ENCODE data around the gene MRPL49.
A peak's percentile ranks its signal among the peaks of the same experiment; 100 is the strongest.
"Not testable (repeated sequence)": the region's sequence is repeated elsewhere in the genome, so short reads cannot be mapped to it uniquely, and the experiment has no call there.

Gene MRPL49

DNA sequence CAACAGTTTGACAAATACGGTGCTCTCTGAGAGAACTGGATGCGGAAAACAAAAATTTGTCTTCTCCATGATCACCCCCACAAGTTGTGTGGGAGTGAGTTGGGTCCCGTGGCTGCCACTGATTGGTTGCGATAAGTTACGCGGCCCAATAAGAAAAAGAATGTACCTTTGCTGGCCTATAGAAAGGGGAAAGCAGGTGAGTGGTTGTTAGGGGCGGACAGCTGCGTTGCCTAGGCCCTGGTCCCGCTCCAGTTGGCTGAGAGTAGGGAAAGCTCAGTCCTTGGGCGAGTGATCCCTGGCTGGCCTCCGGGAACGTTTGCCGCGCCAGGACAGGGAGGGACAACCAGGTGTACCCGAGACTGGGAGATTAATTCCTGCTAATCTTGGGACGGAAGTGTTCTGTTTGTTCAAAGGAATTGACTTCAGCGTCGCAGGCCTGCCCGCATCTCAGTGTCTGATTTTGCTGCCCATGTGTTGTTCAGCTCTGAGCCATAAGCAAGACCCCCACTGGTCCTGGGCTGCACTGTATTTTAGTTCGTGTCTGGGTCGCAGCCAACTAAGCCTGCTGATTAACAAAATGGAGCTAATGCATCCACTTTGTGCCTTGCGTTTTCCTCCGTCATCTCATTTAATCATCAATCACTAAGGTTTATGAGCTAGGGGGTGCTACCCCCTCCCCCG lies 13.0 kb downstream of the MRPL49 start:
- peak; percentile 99 for DNase-seq

- no peak for DNase-seq
Measured at GRCh38 chr11:65135633-65136145, 13.6 kb downstream of the MRPL49 start.

DNA sequence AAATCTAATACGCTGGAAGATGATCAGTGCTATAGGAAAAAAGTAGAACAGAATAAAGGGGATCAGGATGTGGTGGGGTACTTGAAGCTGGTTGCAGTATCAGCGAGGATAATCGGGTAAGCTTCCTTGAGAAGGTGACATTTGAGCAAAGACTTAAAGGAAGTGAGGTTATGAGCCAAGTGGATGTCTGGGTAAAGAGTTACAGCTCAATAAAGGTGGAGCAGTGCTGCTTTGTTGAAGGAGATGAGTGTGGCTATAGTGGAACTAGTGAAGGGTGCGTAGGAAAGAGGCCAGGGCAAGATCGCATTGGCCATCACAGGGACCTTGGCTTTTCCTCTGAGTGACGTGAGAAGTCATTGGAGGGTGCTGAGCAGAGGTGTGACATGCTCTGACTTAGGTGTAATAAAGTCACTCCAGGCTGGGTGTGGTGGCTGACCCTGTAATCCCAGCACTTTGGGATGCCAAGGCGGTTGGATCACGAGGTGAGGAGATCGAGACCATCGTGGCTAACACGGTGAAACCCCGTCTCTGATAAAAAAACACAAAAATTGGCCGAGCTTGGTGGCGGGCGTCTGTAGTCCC lies 14.5 kb downstream of the MRPL49 start:
- no peak for DNase-seq

GRCh38 chr11:65141896-65142494 lies 19.9 kb downstream of the MRPL49 start:
- DNase-seq, result no peak

GRCh38 chr11:65147352-65148075 lies 25.4 kb downstream of the MRPL49 start:
- no peak for DNase-seq

DNA sequence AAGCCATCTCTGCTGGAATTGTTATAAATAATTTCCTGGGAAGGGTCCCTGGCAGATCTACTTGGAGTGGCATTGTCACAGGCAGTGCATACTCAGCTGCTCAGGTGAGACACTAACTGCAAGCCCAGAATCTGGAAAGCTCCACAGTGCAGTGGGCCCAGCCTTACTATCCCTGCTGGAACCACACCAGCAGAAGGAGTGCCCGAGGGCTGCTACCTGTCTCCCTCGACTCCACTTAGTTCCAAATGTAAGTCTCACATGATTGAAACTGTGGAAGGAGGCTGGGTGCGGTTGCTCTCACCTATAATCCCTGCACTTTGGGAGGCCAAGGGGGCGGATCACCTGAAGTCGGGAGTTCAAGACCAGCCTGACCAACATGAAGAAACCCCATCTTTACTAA lies 26.5 kb downstream of the MRPL49 start:
- DNase-seq, result no peak

DNA sequence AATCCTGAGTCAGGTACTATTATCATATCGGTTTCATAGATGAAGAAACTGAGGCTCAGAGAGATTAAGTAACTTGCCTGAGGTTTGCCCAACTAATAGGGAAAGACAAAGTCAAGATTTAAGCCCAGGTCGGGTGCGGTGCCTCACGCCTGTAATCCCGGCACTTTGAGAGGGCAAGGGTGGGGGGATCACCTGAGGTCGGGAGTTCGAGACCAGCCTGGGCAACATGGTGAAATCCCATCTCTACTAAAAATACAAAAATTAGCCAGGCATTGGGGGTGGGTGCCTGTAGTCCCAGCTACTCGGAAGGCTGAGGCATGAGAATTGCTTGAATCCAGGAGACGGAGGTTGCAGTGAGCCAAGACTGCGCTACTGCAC lies 28.0 kb downstream of the MRPL49 start:
- not testable (repeated sequence) for DNase-seq

- DNase-seq, result peak; percentile 63
Measured at GRCh38 chr11:65150509-65151299, 28.6 kb downstream of the MRPL49 start.

DNA sequence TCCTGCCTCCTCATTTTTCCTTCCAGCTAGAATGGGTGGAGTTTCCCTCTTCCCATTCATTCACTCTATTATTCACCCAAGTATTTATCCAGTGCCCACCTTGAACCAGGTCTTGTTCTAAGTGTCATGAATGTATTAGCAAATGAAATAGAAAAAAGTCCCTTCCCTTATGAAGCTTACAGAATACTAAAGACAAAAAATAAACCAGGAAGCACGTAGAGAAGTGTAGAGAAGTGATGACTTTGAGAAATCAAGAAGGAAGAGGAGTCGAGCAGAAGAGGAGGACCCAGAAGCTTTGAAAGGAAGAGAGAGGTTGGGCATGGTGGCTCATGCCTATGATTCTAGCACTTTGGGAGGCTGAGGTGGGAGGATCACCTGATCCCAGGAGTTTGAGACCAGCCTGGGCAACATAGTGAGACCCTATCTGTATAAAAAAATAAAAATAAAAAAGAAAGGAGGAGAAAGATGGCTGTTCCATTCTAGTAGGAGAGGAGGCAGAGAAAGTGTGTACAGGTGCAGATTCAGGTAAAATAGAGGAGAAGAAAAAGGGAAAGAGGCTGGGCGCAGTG lies 29.3 kb downstream of the MRPL49 start:
- no peak for DNase-seq

DNA sequence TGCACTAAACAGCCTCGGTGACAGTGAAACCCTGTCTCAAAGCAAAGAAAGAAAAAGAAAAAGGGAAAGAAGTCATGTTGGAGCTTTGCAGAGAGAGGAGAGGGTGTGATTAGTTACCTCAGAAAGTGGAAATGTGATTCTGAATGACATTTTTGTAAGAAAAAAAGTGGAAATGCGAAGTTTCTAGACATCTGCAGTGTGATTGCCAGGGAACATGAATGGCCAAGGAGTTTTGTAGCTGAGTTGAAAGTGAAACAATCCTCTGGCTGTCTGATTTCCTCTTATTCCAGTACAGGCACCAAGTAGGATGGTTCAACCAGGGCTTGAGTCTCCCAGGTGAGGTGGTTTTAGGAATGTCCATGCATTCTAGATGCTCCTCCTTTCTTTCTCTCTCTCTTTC lies 30.0 kb downstream of the MRPL49 start:
- DNase-seq, result no peak

- no peak for DNase-seq
Measured at GRCh38 chr11:65156256-65156655, 34.1 kb downstream of the MRPL49 start.

DNA sequence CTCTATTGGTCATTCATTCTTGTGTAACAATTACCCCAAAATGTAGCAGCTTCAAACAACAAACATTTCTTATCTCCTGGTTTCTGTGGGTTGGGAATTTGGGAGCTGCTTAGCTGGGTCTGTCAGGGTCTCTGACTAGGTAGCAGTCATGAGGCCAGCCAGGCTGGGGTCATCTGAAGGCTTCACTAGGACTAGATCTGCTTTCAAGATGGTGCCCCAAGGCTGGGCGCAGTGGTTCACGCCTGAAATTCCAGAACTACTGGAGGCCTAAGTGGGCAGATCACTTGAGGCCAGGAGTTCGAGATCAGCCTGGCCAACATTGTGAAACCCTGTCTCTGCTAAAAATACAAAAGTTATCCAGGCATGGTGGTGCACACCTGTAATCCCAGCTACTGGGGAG lies 34.8 kb downstream of the MRPL49 start:
- DNase-seq, result no peak

- no peak for DNase-seq
Measured at GRCh38 chr11:65157336-65157735, 35.2 kb downstream of the MRPL49 start.

GRCh38 chr11:65159012-65159411 lies 36.9 kb downstream of the MRPL49 start:
- DNase-seq, result no peak

- DNase-seq, result no peak
Measured at GRCh38 chr11:65160643-65161042, 38.5 kb downstream of the MRPL49 start.

GRCh38 chr11:65163684-65164083 lies 41.6 kb downstream of the MRPL49 start:
- DNase-seq, result no peak

GRCh38 chr11:65165410-65166317 lies 43.5 kb downstream of the MRPL49 start:
- DNase-seq, result no peak

- no peak for DNase-seq
Measured at GRCh38 chr11:65166893-65167292, 44.8 kb downstream of the MRPL49 start.

DNA sequence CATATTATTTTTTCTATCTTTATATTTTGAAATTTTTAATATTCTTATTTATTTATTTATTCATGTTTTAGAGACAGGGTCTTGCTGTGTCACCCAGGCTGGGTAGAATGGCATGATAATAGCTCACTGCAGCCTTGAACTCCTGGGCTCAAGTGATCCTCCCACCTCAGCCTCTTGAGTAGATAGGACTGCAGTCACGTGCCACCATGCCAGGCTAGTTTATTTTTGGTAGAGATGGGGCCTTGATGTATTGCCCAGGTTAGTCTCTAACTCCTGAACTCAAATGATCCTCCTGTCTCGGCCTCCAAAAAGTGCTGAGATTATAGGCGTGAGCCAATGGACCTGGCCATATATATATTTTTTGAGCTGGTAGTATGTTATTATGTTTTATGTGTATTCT lies 45.5 kb downstream of the MRPL49 start:
- DNase-seq, result no peak

DNA sequence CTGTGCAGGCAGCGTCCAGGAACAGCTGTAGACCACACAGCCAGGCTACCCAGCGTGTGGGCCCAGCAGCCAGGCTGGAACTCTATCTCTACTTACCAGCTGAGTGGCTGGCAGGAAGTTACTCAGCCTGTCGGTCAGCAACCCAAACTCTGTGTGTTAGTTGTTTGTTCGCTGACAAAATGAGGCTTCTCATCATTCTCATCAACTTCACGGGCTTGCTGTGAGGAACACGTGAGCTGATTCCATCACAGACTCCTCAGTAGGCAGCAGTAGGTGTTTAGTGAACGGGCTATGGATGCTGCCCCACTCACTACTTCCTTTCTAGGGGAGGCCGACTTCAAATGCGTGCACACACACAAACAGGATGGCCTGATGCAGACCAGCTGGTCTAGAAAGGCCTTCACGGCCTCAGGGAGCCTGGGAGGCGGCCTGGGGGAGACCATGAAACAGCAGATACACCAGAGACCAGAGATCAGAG lies 47.1 kb downstream of the MRPL49 start:
- DNase-seq, result no peak

- DNase-seq, result no peak
Measured at GRCh38 chr11:65170058-65170534, 48.0 kb downstream of the MRPL49 start, which contains the start of gene SPDYC. SPDYC (plus strand) TSS chr11:65170233; CDS start chr11:65171358, 1,125 bp downstream.

Data from NCI-H1105 treated with DMSO at 0.1 percent for 48 hours (cell line).